GM10847 (cell line): ENCODE results near the gene MFSD11.

ENCODE experiments used
- POLR2A ChIP-seq: IDR thresholded peaks from 2 replicates; pipeline ENCODE4 v1.6.1; 2011; ENCODE audit not compliant: insufficient read length; ENCODE audit errors: extremely low read depth

Gene MFSD11

DNA sequence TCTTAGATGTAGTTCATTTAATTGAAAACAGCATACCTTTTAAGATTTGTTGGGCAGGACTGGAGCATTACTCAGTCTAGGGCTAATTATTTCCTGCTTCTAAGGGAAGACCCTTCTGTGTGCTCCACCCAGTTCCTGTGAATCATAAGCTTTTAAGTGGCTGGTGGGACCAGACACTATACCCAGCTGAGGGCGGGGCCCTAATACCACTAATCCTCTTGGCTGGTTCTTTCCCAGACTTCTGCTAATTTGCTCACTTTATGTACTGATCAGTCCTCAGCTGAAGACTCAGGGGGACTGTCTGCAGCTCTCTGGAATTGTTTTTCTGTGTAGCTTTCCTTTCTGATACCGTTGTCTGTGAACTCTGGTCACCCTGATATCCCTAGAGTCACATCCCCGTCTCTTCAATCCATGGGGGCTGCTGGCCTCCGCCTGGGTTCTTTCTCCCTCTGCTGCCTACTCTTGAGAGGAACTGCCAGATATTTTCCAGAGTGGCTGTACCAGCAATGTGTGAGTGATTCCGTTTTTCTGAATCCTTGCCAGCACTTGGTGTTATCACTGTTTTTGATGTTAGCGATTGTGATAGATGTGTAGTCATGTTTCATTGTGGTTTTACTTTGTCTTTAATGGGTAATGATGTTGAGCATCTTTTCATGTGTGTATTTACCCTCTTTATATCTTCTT lies 35.1 kb downstream of the MFSD11 start:
- no peak for TF ChIP-seq POLR2A

DNA sequence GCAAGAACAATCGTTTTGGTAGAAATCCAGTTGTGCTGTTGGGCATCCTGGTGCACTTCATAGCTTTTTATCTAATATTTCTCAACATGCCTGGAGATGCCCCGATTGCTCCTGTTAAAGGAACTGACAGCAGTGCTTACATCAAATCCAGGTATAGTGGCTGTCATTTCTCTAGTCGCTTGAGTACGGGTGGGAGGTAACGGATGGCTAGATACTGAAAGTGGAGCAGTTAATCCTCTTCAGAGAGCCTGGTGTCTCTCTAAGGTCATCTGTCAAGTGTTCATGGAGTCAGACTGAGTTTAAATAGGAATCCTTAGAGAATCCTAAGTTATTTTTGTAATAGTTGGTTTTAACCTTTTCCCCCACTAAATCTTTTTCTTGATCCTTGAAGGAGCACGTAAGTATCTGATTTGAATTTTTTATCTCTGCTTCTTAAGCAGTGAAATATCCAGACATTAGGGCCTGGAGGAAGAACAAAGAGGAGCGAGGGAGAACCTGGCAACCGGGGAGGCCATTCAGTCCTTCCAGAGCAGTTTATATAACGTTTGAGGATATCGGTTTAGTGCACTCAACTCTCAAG lies 37.2 kb downstream of the MFSD11 start:
- TF ChIP-seq POLR2A: no peak

DNA sequence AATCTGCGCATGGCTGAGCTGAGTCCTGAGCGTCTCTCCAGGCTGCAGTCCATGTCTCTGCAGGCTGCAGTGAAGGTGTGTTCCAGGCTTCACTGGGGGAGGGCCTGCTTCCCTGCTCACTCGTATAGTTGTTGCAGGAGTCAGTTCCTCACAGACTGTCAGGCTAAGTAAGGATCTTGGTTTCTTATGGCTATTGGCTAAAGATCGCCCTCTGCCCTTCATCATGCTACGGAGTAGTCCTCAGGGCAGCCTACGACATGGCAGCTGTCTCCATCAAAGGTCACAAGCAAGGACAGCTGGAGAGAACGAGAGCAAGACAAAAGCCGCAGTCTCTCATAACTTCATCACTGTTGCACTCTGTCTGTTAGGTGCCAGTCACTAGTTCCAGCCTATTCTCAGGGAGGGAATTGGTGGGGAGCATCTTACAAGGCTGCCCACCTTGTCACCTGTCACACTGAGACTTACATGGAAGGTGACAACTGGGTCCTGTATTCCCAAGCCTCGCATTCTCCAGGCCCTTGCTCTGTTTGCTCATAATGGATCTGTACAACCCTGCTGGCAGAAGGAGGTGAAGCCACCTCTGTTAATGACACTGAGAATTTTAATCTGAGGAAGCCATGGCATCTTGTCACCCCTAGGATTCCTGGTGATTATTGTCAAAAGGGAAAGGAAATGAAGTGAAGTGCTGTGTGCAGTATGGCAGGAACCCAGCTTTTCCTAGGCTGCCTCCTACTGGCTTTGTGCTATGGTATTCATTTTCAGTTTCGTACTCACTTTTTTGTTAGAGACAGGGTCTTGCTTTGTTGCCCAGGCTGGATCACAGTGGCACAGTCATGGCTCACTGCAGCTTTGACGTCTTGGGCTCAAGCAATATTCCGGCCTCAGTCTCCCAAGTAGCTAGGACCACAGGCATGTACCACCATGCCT lies 43.4 kb downstream of the MFSD11 start:
- TF ChIP-seq POLR2A: no peak

DNA sequence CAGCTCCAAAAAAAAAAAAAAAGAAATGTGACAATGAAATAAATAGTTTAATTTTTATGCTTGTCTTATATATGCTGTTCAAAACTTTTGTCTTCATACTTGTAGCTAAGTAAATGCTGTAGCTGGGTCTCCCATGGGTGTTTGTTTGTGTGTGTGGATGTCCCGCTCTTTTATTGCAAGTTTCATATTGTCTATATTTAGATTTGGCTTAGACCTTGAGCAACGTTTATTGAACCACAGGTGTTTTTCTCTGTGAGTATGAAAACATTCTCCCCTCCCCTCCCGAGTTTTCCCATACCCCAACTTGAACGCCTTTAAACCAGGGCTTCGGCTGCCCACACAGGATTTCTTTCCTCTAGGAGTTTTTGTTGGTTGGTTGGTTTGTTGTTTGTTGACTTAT lies 45.2 kb downstream of the MFSD11 start:
- no peak for TF ChIP-seq POLR2A

DNA sequence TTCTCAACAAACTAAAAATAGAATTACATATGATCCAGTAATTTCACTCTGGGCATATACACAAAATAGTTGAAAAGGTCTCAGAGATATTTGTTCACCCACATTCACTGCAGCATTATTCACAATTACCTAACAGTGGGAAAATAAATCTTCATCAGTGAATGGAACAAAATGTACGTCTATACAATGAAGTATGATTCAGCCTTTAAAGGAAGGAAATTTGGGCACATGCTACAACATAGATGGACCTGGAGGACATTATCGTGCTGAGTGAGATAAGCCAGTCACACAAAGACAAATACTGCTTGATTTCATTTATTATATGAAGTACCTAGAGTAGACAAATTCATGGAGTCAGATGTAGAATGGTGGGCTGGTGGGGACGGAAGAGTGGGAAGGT lies 47.0 kb downstream of the MFSD11 start:
- no peak for TF ChIP-seq POLR2A

DNA sequence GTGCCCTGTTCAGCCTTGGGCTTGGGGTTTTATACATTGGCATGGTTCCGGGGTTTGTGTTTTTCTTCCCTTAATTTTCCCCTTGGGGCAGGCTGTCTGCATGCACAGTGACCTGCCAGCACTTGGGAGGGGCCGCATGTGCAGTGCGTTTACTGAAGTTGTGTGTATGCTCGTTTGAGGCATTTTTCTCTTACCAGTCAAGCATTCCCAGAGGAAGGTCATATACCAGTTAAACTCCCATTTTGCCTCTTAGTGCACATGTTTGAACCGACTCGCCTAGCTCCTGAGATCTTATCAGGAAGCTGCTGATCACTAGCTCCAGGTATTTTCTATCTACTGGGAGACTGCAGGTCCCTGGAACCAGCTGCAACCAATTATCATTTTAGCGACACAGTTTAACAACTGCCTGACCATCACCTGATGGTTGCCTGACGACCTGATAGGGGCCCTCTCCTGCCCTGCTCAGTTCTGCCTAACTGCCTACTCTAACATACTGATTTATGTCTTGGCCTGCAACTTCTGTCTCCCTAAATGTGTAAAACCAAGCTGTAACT lies 51.4 kb downstream of the MFSD11 start:
- TF ChIP-seq POLR2A: no peak

DNA sequence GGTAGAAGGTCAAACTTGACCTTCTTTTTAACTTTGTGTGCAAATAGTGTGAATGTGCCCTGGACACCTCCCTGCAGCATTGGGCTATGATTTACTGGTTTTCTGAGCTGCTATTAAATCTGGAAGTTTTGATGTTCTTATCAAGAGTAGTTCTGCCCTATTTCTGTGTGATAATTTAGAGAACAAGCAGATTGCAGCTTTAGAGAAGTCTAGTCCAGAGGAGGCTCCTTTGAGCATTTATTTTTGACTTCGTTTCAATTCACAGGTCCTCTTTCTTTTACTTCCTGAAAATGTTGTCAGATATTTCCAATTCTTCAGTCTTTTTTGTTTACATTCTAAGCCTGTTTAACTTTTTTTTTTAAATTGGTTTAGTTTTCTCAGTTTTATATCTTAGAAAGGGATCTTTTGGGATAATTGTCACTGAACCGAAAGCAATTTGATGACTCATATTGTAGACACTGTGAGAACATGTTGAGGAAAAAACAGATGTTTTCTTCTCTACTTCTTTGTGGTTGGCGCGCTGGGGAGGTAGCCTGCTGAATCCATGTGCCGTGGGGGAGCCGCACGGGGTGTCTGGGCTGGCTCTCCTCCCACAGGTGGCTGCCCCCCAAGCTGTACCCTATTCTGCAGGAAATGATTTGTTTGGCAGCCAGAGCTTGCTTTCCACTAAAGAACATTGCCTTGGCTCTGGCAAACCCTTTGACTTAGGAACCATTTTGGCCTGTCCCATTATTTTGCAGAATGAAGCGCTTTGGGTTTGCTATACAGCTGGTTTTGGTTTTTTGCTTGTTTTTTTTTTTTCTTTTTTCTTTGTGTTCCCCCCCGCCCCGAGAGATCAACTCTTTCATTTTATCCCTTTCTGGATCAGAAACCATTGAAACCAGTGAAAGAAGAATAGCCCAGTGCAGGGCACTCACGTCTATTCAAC lies 53.4 kb downstream of the MFSD11 start:
- TF ChIP-seq POLR2A: no peak

DNA sequence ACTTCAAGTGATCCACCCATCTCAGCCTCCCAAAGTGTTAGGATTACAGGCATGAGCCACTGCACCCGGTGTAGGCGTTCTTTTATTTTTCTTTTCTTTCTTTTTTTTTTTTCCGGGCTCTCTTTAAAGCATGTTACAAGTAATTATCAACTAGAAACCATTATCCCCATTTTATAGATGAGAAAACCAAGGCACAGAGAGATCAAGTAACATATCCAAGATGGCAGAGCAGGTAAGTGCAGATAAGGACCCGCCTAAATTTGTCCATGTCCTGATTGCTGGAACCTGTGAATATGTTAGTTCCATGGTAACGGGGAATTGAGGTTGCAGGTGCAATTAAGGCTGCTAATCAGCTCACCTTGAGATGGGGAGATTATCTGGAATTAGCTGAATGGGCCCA lies 54.4 kb downstream of the MFSD11 start:
- TF ChIP-seq POLR2A: no peak

DNA sequence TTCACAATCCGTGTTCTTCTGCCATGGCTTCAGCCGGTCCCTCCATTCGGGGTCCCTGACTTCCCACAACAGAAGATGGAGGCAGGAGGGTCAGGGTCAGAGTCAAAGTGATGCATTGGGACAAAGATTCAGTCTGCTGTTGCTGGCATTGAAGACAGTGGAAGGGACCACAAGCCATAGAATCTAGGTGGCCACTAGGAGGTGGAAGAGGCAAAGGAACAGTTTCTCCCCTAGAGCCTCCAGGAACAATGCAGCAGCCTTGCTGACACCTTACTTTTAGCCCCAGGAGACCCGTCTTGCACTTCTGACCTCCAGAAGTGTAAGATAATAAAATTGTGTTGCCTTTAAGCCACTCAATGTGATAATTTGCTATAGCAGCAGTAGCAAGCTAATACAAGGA lies 55.9 kb downstream of the MFSD11 start:
- TF ChIP-seq POLR2A: no peak

DNA sequence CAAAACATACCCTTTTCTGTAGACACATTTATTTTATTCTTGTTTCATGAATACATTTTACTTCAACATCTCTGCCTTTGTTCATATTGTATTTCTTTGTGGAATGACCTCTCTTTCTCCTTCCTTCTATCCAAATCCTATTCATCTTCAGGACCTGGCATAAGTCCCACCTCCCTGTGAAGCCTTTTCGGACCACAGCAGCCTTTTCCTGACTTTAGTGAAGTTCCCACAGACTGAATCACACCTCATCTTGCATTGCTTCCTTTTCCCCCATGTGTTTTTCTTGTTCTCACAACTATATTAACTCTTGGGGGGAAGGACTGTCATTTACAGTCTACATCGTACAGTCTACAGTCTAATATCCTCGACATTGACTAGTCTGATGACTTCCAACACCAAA lies 58.2 kb downstream of the MFSD11 start:
- no peak for TF ChIP-seq POLR2A

DNA sequence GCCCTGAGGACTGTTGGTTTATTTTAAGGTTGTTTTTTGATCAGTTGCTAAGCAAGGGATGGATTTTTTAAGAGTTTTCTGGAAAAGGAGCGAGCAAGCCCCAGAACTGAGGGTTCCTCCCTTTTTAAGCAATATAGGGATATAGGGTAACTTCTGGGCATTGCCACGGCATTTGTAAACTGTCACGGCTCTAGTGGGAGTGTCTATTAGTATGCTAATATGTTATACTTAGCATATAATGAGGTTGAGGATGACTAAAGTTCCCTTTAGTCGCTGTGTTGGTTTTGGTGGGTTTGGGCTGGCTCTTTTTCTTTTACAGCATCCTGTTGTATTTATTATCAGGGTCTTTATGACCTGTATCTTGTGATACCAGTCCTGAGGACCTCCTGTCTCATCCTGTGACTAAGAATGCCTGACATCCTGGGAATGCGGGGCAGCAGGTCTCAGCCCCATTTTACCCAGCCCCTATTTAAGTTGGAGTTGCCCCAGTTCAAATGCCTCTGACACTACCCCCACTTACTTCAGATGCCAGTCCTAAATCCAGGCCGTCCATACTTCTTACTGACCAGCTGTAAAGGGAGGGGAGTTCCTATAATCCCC lies 59.4 kb downstream of the MFSD11 start:
- TF ChIP-seq POLR2A: no peak

DNA sequence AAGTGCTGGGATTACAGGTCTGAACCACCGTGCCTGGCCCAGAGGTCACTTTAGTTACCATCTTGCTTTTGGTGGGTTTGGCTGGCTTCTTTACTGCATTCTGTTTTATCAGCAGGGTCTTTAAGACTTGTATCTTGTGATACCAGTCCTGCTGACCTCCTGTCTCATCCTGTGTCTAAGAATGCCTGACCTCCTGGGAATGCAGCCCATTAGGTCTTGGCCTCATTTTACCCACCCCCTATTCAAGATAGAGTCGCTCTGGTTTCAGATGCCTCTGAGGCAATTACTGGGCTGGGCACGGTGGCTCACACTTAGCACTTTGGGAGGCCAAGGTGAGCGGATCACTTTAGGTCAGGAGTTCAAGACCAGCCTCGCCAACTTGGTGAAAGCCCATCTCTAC lies 63.8 kb downstream of the MFSD11 start:
- no peak for TF ChIP-seq POLR2A

DNA sequence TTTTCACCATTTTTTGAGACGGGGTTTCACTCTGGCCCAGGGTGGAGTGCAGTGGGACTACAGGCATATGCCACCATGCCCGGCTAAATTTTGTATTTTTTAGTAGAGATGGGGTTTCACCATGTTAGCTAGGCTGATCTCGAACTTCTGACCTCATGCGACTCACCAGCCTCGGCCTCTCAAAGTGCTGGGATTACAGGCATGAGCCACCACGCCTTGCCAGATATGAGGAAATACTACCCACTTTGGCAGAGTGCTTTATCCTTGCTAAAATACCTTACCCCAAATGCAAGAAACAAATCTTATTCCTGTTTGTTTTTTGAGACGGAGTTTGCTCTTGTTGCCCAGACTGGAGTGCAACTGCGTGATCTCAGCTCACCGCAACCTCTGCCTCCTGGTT lies 67.4 kb downstream of the MFSD11 start:
- TF ChIP-seq POLR2A: no peak

DNA sequence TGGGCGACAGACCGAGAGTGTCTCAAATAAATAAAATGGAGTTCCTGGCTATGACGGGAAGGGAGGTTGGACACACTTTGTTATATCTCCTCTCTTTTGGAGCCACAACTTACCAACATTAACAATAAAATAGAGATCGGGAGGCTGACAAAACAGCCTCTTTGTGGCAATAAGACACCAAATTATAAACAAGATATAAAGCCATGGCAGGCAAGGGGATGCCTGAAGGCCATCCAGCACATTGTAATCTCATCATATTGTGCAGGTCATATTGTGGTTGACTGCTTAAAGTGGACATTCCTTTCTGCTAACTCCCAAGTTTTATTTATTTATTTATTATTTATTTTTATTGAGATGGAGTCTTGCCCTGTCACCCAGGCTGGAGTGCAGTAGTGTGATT lies 70.4 kb downstream of the MFSD11 start:
- TF ChIP-seq POLR2A: no peak
